ENCODE measurements around the gene PBX1.

Gene PBX1

GRCh38 chr1:164592634-164593033 is 33.6 kb downstream of the PBX1 start:
- Histone ChIP-seq H3K36me3 (ENCODE audit: control insufficient read depth in 2 of 2, insufficient read depth in 1 of 2, low read length in 2 of 2) (no peaks in the 10 kb centered on the region), H3K4me3 (ENCODE audit: low read depth, low read length) (no peak overlapping the region), H3K9me3 (ENCODE audit: control insufficient read depth, insufficient read depth, low read depth, low read length) (no peaks in the 10 kb centered on the region), H3K4me1 (ENCODE audit: control insufficient read depth, insufficient read depth, low read length) (peaks cover 25% of the 10 kb centered on the region), H3K27ac (ENCODE audit: extremely low read depth, low read depth, low read length) (no peak overlapping the region)
- no peak for TF ChIP-seq ZNF423 (tag by site-specific recombination; IDR thresholded peaks at IDR 0.05)
- TF ChIP-seq ZNF501 (tag by site-specific recombination; IDR thresholded peaks at IDR 0.05) = no peak
- TF ChIP-seq, protein P1, sequence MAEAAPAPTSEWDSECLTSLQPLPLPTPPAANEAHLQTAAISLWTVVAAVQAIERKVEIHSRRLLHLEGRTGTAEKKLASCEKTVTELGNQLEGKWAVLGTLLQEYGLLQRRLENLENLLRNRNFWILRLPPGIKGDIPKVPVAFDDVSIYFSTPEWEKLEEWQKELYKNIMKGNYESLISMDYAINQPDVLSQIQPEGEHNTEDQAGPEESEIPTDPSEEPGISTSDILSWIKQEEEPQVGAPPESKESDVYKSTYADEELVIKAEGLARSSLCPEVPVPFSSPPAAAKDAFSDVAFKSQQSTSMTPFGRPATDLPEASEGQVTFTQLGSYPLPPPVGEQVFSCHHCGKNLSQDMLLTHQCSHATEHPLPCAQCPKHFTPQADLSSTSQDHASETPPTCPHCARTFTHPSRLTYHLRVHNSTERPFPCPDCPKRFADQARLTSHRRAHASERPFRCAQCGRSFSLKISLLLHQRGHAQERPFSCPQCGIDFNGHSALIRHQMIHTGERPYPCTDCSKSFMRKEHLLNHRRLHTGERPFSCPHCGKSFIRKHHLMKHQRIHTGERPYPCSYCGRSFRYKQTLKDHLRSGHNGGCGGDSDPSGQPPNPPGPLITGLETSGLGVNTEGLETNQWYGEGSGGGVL (tag by site-specific recombination; IDR thresholded peaks at IDR 0.05) = no peak
- TF ChIP-seq ZNF701 (tag by site-specific recombination; IDR thresholded peaks at IDR 0.05) = no peak
- no peak for TF ChIP-seq ZNF639 (tag by site-specific recombination; IDR thresholded peaks at IDR 0.05)
- no peak for TF ChIP-seq MYNN (tag by site-specific recombination; IDR thresholded peaks at IDR 0.05; ENCODE audit: borderline replicate concordance)
- no peak for TF ChIP-seq ZNF571 (tag by site-specific recombination; IDR thresholded peaks at IDR 0.05)
- TF ChIP-seq, protein P2, sequence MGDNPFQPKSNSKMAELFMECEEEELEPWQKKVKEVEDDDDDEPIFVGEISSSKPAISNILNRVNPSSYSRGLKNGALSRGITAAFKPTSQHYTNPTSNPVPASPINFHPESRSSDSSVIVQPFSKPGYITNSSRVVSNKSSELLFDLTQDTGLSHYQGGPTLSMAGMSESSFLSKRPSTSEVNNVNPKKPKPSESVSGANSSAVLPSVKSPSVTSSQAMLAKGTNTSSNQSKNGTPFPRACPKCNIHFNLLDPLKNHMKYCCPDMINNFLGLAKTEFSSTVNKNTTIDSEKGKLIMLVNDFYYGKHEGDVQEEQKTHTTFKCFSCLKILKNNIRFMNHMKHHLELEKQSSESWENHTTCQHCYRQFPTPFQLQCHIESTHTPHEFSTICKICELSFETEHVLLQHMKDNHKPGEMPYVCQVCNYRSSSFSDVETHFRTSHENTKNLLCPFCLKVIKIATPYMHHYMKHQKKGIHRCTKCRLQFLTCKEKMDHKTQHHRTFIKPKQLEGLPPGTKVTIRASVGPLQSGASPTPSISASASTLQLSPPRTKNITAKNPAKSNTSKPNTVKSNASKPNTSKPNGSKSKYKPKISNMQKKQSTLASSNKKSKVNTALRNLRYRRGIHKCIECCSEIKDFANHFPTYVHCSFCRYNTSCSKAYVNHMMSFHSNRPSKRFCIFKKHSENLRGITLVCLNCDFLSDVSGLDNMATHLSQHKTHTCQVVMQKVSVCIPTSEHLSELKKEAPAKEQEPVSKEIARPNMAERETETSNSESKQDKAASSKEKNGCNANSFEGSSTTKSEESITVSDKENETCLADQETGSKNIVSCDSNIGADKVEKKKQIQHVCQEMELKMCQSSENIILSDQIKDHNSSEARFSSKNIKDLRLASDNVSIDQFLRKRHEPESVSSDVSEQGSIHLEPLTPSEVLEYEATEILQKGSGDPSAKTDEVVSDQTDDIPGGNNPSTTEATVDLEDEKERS (tag by site-specific recombination; IDR thresholded peaks at IDR 0.05) = no peak
- no peak for TF ChIP-seq ZNF747 (tag by site-specific recombination; IDR thresholded peaks at IDR 0.05)
- no peak for TF ChIP-seq HIC1 (tag by site-specific recombination; IDR thresholded peaks at IDR 0.05)
- no peak for TF ChIP-seq ZBTB7A (tag by site-specific recombination; IDR thresholded peaks at IDR 0.05; ENCODE audit: low read depth)
- TF ChIP-seq ZNF677 (tag by site-specific recombination; IDR thresholded peaks at IDR 0.05) = no peak
- no peak for TF ChIP-seq ZNF830 (tag by site-specific recombination; IDR thresholded peaks at IDR 0.05; ENCODE audit: low read depth)
- TF ChIP-seq ZNF324 (tag by site-specific recombination; IDR thresholded peaks at IDR 0.05) = no peak
- no peak for TF ChIP-seq ZBTB26 (tag by site-specific recombination; optimal IDR thresholded peaks at IDR 0.05)
- TF ChIP-seq SETDB1 (IDR thresholded peaks at IDR 0.05; ENCODE audit: insufficient read length, low read length) = no peak
- no peak for TF ChIP-seq ZNF121 (tag by site-specific recombination; IDR thresholded peaks at IDR 0.05)
- TF ChIP-seq ZFP3 (tag by site-specific recombination; IDR thresholded peaks at IDR 0.05; ENCODE audit: low read depth) = no peak
- no peak for TF ChIP-seq ZNF132 (tag by site-specific recombination; IDR thresholded peaks at IDR 0.05; ENCODE audit: borderline replicate concordance)
- TF ChIP-seq ZNF530 (tag by site-specific recombination; IDR thresholded peaks at IDR 0.05; ENCODE audit: low read depth) = no peak
- ChIA-PET POLR2A (interaction anchor here (0.8 to 0.9 kb wide), 2 partner anchors 10 to 34 kb away, joined by 3 read pairs; partner anchors contain the start of gene PBX1), CTCF (interaction anchor here (0.6 to 0.8 kb wide), 4 partner anchors 10 to 1066 kb away, joined by 3 to 5 read pairs (median 4); no protein-coding TSS in a partner anchor)
